ENCODE data around the gene NEUROD2. TPM values are rescaled to one million over a fixed set of nuclear protein-coding genes. Genes with fewer than 3 reads are reported as not detected.

NEUROD2 gene
- total RNA-seq, 1 donor from 2014 or later, result not detected

DNA sequence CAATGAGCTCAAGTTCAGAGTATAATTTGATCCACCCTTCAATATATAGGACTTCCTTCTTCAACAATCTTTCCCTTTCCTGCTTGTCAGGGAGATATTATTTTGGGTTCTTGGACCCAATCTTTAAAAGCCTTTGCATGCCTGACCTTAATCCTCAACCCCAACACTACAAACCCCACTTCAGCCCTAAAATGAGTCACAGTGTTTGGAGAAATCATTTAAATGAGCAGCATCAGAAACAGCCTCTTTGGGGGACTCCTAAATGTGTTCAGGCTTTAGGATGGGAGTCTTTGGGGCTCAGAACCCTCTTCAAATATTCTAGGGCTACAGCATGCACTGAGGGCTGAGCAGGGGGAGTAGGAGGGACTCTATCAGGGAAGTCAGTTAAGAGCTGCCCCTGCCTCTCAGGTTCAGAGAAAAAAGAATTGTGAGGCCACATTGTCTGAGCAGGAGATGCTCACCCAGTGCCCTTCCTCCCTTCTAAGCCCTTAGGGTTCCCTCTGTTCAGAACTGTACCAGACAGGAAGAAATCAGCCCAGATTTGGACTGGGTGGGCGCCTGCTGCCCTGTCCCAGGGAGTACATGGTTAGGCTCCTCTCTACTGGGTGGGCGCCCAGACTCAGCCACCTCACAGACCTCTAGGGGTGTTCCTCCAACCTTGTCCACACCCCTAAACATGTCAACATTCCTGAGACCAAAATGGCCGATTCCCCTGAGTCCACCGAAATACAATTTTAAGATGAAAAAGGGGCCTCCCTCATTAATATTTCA, 5.0 kb downstream of the NEUROD2 start:
- peaks cover 32% of the 10 kb centered on the region for H3F3A ChIP-seq (ENCODE audit: low read depth)
- H3K9me3 Mint-ChIP-seq, result peaks cover 5% of the 10 kb centered on the region
- H3K27me3 ChIP-seq, result peaks cover 100% of the 10 kb centered on the region
- H3K9me3 ChIP-seq (ENCODE audit: low read depth), result no peaks in the 10 kb centered on the region
- H3K4me1 Mint-ChIP-seq, result peaks cover 5% of the 10 kb centered on the region
- no peak overlapping the region for H3K4me3 Mint-ChIP-seq
- no peak overlapping the region for H2AFZ ChIP-seq (replicated peaks)
- H3K79me2 ChIP-seq (ENCODE audit: low read depth), result no peaks in the 10 kb centered on the region
- peaks cover 100% of the 10 kb centered on the region for H4K20me1 ChIP-seq (ENCODE audit: low read depth)
- no peak for DNase-seq (ENCODE audit: low spot score)
- H3K4me2 ChIP-seq, result no peak overlapping the region
- no peak overlapping the region for H3K4me3 ChIP-seq
- no peaks in the 10 kb centered on the region for H3K36me3 ChIP-seq
- no peak overlapping the region for H3K27ac ChIP-seq
- no peak overlapping the region for H3K9ac ChIP-seq
- H3K27ac Mint-ChIP-seq, result no peak overlapping the region
- peaks cover 23% of the 10 kb centered on the region for H3K4me1 ChIP-seq
- H3K27me3 Mint-ChIP-seq (ENCODE audit: insufficient read depth, low read depth), result peaks cover 85% of the 10 kb centered on the region
- TF ChIP-seq, protein P1, sequence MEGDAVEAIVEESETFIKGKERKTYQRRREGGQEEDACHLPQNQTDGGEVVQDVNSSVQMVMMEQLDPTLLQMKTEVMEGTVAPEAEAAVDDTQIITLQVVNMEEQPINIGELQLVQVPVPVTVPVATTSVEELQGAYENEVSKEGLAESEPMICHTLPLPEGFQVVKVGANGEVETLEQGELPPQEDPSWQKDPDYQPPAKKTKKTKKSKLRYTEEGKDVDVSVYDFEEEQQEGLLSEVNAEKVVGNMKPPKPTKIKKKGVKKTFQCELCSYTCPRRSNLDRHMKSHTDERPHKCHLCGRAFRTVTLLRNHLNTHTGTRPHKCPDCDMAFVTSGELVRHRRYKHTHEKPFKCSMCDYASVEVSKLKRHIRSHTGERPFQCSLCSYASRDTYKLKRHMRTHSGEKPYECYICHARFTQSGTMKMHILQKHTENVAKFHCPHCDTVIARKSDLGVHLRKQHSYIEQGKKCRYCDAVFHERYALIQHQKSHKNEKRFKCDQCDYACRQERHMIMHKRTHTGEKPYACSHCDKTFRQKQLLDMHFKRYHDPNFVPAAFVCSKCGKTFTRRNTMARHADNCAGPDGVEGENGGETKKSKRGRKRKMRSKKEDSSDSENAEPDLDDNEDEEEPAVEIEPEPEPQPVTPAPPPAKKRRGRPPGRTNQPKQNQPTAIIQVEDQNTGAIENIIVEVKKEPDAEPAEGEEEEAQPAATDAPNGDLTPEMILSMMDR (IDR thresholded peaks at IDR 0.05), result no peak
- peak; percentile 69 for TF ChIP-seq EZH2 (IDR thresholded peaks at IDR 0.05)
- no peaks in the 10 kb centered on the region for H3K36me3 Mint-ChIP-seq

DNA sequence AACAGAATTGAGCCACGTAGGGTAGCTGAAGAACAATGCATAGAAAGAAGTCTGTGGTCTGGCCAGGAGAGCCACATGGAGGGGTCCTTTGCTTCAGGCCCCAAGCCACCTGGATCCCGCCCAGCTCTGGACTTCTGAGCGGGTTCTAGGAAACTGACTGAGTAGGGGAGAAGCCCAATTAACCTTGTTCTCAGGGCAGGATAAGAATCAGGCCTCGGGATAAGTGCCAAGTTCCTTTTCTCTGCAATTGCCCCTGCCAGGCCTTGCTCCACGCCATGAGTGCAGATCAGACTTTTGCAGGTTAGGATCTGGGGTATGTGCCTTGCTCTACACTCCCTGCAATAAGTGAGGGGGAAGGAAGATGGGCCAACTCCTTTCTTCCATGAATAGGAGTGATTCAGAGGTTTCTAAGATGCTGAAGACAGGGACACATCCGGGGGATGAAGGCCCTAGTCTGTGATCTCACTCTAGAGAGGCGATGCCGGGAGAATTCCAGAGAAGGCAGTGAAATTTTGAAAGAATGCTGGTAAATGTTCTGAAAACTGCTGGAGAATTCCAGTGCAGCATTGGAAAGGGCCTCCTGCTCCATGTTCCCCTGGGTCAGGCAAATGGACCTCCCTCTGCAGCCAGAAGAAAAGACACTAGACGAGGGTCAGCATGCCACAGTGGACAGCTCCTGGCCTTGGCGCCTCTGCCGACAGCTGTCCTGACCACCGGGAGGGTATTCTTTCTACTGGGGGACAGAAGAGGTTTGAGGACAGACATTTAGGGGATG, 5.8 kb downstream of the NEUROD2 start:
- Mint-ChIP-seq H3K4me1 (peaks cover 5% of the 10 kb centered on the region), H3K36me3 (no peaks in the 10 kb centered on the region), H3K27ac (no peak overlapping the region), H3K27me3 (ENCODE audit: insufficient read depth, low read depth) (peaks cover 84% of the 10 kb centered on the region), H3K4me3 (no peak overlapping the region), H3K9me3 (peaks cover 5% of the 10 kb centered on the region)
- no peak overlapping the region for H3K4me3 ChIP-seq
- peaks cover 18% of the 10 kb centered on the region for H3K4me1 ChIP-seq
- H2AFZ ChIP-seq (replicated peaks), result no peak overlapping the region
- peaks cover 32% of the 10 kb centered on the region for H3F3A ChIP-seq (ENCODE audit: low read depth)
- peaks cover 100% of the 10 kb centered on the region for H3K27me3 ChIP-seq
- peak; percentile 57 for DNase-seq (ENCODE audit: low spot score)
- no peaks in the 10 kb centered on the region for H3K79me2 ChIP-seq (ENCODE audit: low read depth)
- no peak overlapping the region for H3K27ac ChIP-seq
- no peaks in the 10 kb centered on the region for H3K9me3 ChIP-seq (ENCODE audit: low read depth)
- TF ChIP-seq, protein P1 (IDR thresholded peaks at IDR 0.05), result no peak
- TF ChIP-seq EZH2phosphoT487 (IDR thresholded peaks at IDR 0.05), result peak; percentile 25
- TF ChIP-seq EZH2 (IDR thresholded peaks at IDR 0.05), result no peak
- peaks cover 100% of the 10 kb centered on the region for H4K20me1 ChIP-seq (ENCODE audit: low read depth)
- no peak overlapping the region for H3K9ac ChIP-seq
- no peak overlapping the region for H3K4me2 ChIP-seq
- no peaks in the 10 kb centered on the region for H3K36me3 ChIP-seq

DNA sequence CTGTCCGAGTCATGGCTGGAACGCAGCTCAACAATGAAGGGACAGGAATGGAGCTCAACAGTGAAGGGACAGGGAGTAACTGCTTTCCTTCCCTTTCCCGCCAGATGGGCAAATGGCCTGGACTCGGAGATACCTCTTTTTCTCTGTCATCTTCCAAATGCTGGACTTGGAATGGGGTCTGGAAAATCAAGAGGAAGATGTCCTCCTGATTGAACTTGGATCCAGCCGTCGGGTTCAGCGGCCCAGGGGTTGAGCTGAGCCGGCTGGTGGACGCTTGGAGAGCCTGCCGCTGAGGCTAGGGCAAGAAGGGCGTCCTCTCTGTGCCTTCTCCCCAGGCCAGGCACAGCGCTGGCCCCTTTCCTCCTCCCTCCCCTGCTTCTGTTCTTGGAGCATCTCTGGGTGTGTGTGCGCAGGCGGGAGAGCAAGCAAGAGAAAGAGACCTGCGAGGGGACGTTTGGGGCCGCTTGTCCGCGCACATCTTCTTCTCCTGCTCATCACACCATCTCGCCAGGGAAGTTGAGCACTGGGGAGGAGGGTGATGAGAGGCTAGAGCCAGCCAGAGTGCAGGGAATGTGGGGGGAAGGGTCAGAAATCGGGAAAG, 6.6 kb downstream of the NEUROD2 start:
- no peak for DNase-seq (ENCODE audit: low spot score)
- Histone ChIP-seq H2AFZ (replicated peaks) (no peak overlapping the region), H3K4me2 (no peak overlapping the region), H3K27ac (no peak overlapping the region), H3K9me3 (ENCODE audit: low read depth) (no peaks in the 10 kb centered on the region), H3K4me1 (peaks cover 9% of the 10 kb centered on the region), H3K27me3 (peaks cover 100% of the 10 kb centered on the region), H3K79me2 (ENCODE audit: low read depth) (no peaks in the 10 kb centered on the region), H3K4me3 (no peak overlapping the region), H4K20me1 (ENCODE audit: low read depth) (peaks cover 100% of the 10 kb centered on the region), H3K36me3 (no peaks in the 10 kb centered on the region), H3K9ac (no peak overlapping the region), H3F3A (ENCODE audit: low read depth) (peaks cover 31% of the 10 kb centered on the region)
- no peak overlapping the region for H3K4me3 Mint-ChIP-seq
- peaks cover 90% of the 10 kb centered on the region for H3K27me3 Mint-ChIP-seq (ENCODE audit: insufficient read depth, low read depth)
- peaks cover 5% of the 10 kb centered on the region for H3K4me1 Mint-ChIP-seq
- TF ChIP-seq, protein P1 (IDR thresholded peaks at IDR 0.05), result no peak
- TF ChIP-seq EZH2phosphoT487 (IDR thresholded peaks at IDR 0.05), result peak; percentile 90
- peak; percentile 61 for TF ChIP-seq EZH2 (IDR thresholded peaks at IDR 0.05)
- H3K36me3 Mint-ChIP-seq, result no peaks in the 10 kb centered on the region
- peaks cover 6% of the 10 kb centered on the region for H3K9me3 Mint-ChIP-seq
- no peak overlapping the region for H3K27ac Mint-ChIP-seq

All from neural progenitor cell (in vitro differentiated cells).